NCI-H748 treated with DMSO at 0.1 percent for 48 hours (cell line): ENCODE results near the gene EIF6.
"Not testable (repeated sequence)": the region's sequence is repeated elsewhere in the genome, so short reads cannot be mapped to it uniquely, and the experiment has no call there.

Experiments
- DNase-seq: peaks from one replicate; lab custom pipeline; 2025; lab: John Stamatoyannopoulos, UW

EIF6 gene

DNA sequence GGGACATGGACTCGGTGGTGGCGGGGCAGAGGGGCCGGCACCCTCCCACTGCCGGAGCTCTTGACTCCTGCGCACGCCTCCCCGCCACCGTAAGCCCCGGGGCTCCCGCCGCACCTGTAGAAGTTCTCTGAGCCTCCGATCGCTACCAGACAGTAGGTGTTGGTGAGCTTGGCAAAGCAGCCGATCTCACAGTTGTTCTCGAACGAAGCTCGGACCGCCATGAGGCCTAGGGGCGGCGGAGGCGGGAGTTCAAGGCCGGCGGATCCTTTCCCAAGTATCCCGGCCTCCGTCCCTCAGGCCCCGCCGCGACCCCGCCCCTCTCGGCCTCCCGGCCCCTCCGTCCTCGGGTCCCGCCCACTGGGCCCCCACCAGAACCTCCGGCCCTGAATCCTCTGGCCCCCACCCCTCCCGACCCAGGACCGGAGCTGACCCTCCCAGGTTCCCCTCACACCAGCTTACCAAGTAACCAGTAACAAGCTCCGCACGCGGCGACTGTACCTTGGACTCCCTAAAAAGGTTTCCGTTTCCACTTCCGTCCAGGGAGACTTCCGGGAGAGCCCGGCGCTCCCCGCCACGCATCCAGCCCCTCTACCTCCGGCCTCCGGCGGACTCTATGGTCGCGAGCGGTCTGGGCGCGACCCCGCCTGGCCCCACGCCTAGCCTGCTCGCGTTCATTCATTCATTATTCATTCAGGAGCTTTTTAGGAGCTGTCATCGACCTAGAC is at the start of gene EIF6:
TSS of gene EIF6 (minus strand) at position 506 of the 725 bp plus-strand sequence. CDS start at position 221, 285 bp downstream.
- DNase-seq, result peak; percentile 36

GRCh38 chr20:35333606-35334005 is 49.0 kb upstream of the EIF6 start:
- no peak for DNase-seq

GRCh38 chr20:35332540-35333200 is 48.1 kb upstream of the EIF6 start:
- no peak for DNase-seq

GRCh38 chr20:35329435-35330139 is 45.0 kb upstream of the EIF6 start:
- no peak for DNase-seq

DNA sequence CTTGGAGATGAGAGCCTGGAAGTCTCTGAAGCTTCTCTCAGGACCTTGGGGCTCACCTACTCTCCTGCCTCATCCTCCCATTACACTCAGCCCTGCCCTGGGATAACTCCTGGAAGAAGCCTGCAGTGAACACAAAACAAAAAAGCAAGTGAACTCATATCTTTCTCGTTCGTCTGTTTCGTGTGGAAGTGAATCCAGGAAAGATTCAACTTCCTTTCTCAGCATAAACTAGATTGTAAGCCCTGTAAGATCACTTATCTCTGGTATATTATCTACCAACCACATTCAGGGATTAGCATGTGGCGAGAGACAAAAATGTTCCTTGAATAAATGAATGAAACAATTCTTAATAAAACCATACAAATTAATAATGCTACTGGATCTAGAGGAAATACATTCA is 44.1 kb upstream of the EIF6 start:
- no peak for DNase-seq

GRCh38 chr20:35328095-35328685 is 43.6 kb upstream of the EIF6 start:
- DNase-seq, result no peak

GRCh38 chr20:35327074-35327976 is 42.8 kb upstream of the EIF6 start:
- DNase-seq, result no peak

GRCh38 chr20:35326740-35327073 is 42.1 kb upstream of the EIF6 start:
- DNase-seq, result no peak

DNA sequence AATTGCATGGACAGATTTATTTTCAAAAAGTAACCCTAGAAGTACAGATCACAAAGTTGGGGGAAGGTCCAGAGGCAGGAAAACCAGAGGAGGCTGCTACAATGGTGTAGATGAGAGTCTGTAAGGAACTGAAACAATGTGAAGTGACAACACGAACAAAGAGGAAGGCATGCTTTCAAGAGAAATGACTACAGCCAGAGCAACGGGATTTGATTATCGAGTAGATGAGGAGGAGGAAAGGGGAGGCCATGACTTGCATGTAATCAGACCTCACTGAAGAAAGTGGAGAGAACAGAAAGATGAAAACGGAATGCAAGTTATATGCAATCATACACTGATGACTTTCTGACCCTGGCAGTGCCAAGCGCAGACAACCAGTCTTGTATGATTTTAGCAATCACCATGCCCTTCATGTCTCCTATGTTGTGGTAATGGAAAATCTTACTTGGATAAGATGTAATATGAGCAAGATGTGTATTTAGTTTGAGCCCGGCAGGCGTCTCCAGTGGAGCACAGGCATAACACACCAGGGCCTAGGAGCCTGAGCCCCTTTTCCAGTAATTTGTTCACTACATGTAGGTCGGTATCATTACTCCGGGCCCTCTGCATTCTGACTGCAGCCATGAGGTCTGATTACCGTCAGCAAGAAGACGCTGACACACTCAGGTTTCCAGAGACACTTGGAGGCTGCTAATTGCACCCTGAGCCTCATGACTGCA is 41.6 kb upstream of the EIF6 start:
- no peak for DNase-seq

GRCh38 chr20:35325401-35325800 is 40.8 kb upstream of the EIF6 start:
- DNase-seq, result no peak

DNA sequence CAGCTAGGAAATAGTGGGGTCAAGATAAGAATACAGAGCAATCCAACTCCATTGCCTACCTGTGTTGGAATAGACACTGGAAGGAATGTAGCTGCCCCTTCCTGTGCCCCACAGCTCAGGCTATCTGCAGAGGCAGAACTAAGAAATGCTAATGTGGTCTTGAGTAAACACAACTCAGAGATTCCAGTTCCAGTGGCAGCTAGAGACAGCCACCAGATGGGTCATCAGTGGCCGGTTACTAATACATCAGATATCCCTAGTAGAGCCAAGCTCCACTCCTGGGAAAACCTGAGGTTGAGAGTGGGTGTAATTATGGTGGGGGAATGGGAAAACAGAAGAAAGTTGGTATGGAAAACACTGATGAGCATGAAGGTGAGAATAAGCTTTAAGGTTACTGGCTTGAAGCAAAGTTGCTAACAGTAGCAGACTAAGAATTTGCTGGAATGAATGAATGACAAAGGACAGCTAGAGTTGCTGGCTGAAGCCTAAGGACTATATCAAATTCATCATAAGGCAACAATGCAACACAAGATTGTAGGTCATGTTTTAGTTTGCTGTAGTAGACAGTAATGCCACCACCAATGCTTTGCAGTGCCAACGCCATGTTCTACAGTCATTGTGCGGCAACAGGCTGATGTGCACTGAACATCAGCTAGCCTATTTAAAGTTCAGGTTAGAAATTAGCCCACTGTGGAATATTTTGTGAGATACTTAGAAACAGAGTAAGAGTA is 36.0 kb upstream of the EIF6 start:
- no peak for DNase-seq

DNA sequence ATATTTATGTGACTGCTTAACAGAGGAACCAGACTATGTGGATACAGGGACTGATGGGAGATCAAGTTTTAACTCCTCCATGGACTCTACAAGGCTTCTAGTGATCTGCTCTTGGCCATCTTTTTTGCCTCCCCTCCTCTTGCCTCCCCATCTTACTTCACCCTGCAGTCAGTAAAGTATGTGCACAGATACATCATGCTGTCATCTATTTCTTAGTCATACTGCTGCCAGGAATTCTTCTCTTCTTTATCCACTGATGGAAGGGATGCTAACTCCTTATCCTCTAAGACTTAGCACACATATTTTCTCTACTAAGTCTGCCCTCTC is 35.3 kb upstream of the EIF6 start:
- no peak for DNase-seq

DNA sequence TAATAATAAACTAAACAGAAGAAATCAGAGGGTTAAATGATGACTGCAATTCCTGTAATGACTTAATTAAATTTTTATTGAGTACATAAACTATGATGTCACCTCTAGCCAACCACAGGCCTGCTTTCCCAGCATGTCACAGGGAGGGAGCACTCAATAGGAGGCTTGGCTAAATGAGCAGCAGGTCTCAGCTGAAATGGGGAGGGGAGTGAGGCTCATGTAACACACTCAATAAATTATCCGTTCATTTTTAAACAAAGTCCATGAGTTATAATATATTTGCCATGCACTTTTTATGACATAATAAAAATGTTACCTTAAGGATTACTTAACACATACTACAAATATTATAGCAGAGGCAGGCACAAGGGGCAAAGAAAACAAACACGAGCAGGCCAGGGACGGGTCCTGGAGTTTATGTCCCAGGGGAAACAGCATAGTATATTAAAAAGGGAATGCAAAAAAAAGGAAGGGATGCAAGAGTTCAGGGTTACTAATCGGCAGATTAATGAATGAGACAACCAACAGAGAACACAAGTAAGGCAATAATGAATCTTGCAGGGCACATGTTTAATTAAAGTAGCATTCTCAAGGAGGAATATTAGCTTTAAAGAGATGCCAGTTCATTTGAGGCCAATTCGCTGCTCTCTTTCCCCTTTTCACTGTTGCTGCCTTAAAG is 34.8 kb upstream of the EIF6 start:
- DNase-seq, result no peak

GRCh38 chr20:35318502-35319157 is 34.1 kb upstream of the EIF6 start:
- no peak for DNase-seq

GRCh38 chr20:35317416-35318210 is 33.0 kb upstream of the EIF6 start:
- no peak for DNase-seq

DNA sequence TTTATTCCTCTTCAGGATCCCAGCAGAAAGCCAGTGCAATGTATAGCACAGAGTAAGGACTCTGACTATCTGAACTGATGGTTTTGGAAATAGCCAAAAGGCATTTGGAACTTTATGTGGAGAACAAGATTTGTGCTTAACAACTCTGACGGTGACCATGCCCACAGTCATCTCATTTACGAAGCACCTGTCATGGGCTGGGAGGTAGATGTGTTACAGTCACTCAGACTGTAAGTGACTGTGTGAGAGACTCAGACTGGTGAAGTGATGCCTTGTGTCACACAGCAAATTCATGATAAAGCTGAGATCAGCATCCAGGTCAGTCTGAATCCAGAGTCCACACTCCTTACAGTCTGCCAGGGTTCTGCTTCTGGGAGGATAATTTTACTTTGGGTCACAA is 31.5 kb upstream of the EIF6 start:
- DNase-seq, result no peak

- DNase-seq, result not testable (repeated sequence)
Observed at GRCh38 chr20:35315632-35316020, 31.1 kb upstream of the EIF6 start.

GRCh38 chr20:35314816-35315631 is 30.5 kb upstream of the EIF6 start:
- no peak for DNase-seq
